GM15510 (cell line): ENCODE data around the gene FTCD.

ENCODE experiments used
- POLR2A ChIP-seq: IDR thresholded peaks from 3 replicates; pipeline ENCODE4 v1.6.1; 2011; ENCODE audit warnings: borderline replicate concordance; ENCODE audit not compliant: insufficient read length; ENCODE audit errors: extremely low read depth

The FTCD gene

GRCh38 chr21:46159841-46160656 is 4.7 kb upstream of the FTCD start:
- TF ChIP-seq POLR2A: no peak

- no peak for TF ChIP-seq POLR2A
Observed at GRCh38 chr21:46159390-46159789, 4.0 kb upstream of the FTCD start.

- no peak for TF ChIP-seq POLR2A
Observed at GRCh38 chr21:46158666-46159300, 3.4 kb upstream of the FTCD start.

DNA sequence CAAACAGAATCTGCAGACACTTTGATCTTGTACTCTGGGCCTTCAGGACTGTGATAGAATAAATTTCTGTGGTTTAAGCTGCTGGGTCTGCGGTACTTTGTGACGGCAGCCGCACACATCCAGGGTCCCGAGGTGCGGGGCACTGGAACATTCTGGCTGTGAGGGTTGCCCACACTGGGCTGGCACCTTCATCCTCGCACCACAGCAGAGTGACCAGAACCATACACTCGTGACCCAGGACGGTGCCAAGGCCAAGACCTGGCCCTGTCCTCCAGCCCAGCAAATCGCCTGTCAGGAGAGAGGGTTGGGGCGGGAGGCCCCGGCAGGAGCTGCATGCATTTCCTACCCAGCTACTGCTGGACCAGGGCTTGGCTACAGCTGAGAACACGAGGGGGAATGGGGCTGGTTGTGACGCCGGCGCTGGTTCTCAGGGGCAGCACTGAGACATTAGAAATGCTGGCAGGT is 2.6 kb upstream of the FTCD start:
- no peak for TF ChIP-seq POLR2A

DNA sequence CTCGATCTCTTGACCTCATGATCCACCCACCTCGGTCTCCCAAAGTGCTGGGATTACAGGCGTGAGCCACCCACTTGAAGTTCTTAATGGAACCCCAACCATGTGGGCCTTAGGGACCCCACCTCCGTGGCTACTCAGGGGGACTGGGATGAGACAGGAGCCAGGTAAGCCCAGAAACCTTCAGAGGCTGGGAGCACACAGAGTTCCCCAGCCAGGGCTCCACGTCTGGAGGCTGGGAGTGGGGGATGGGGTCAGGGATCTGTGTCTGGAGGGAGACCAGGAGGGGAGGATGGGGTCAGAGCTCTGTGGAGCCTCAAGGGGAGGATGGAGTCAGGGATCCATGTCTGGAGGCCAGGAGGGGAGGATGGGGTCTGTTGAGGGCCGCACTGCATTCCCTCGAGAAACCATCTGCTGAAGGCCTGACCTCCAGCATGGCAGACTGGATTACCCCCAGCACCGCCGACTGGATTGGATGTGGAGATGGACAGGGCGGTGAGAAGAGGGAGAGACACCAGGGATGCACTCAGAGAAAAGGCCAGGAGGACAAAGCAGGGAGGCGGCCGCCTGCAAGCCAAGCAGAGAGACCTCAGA is 2.1 kb upstream of the FTCD start:
- no peak for TF ChIP-seq POLR2A

DNA sequence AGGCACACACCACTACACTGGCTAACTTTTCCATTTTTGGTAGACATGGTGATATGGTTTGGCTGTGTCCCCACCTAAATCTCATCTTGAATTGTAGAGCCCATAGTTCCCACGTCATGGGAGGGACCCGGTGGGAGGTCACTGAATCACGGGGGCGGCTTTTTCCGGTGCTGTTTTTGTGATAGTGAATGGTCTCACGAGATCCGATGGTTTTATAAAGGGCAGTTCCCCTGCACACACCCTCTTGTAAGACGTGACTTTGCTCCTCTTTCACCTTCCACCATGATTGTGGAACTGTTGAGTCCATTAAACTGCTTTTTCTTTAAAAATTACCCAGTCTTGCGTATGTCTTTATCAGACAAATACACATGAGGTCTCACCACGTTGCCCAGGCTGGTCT is 1.3 kb upstream of the FTCD start:
- no peak for TF ChIP-seq POLR2A

DNA sequence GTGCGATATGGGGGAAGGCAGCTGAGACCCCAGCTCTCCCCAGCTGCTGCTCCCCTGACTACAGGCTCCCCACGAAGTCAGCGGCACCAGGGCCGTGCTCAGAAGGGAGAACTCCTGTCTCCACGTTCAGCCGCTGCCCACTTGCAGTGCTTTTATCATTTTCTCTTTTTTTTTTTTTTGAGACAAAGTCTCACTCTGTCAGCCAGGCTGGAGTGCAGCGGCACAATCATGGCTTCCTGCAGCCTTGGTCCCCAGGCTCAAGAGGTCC is 933 bp upstream of the FTCD start:
- no peak for TF ChIP-seq POLR2A

GRCh38 chr21:46154955-46155513 is 345 bp downstream of the FTCD start:
- no peak for TF ChIP-seq POLR2A

DNA sequence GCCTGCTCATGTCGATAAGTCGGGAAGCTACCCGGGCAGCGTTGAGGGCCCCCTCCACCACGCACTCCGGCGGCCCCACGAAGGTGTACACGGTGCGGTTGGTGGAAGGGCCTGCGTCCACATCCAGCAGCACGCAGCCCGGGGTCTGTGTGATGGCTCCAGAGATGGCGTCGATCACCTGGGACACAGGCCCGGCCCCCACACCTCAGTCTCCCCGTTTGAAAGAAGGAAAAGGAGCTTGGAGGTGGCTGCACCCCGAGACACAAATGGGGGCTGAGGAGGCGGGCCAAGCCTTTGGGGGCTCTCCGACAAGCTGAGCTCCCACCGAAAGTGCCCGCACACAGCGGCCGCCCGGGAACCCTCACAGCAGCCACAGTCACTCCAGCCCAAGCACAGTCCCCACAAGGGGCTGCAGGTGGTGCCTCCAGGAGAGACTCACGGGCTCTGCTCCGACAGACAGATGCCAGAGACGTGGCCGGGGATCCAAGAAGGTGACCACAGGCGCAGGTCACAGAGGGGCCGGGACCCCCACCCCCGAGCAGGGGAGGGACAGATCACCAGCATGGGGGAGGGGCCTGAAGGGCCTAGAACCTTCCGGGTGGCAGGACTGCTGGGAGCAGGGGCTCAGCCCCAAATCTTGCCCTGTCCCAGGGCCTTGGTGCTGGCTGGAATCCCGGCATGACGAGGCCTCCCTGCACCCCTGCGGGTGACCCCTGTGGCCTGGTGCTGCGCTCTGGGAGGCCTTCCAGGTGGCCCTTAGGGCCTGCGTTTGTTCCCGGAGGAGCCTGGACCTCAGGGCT is 1.0 kb downstream of the FTCD start:
- TF ChIP-seq POLR2A: no peak

GRCh38 chr21:46153247-46154154 is 1.9 kb downstream of the FTCD start:
- no peak for TF ChIP-seq POLR2A

- TF ChIP-seq POLR2A: no peak
Observed at GRCh38 chr21:46152927-46153246, 2.5 kb downstream of the FTCD start.

GRCh38 chr21:46151989-46152926 is 3.1 kb downstream of the FTCD start:
- TF ChIP-seq POLR2A: no peak
